Measurements from ENCODE around the gene SZRD1. TPM values are rescaled to one million over a fixed set of nuclear protein-coding genes. Genes with fewer than 3 reads are reported as not detected.
A peak's percentile ranks its signal among the peaks of the same experiment; 100 is the strongest.

The SZRD1 gene
- total and polyA plus RNA-seq, 2 donors (not counting 3 experiments of a cell fraction or from before 2014, with no cell fraction given), result 162 to 164 TPM

DNA sequence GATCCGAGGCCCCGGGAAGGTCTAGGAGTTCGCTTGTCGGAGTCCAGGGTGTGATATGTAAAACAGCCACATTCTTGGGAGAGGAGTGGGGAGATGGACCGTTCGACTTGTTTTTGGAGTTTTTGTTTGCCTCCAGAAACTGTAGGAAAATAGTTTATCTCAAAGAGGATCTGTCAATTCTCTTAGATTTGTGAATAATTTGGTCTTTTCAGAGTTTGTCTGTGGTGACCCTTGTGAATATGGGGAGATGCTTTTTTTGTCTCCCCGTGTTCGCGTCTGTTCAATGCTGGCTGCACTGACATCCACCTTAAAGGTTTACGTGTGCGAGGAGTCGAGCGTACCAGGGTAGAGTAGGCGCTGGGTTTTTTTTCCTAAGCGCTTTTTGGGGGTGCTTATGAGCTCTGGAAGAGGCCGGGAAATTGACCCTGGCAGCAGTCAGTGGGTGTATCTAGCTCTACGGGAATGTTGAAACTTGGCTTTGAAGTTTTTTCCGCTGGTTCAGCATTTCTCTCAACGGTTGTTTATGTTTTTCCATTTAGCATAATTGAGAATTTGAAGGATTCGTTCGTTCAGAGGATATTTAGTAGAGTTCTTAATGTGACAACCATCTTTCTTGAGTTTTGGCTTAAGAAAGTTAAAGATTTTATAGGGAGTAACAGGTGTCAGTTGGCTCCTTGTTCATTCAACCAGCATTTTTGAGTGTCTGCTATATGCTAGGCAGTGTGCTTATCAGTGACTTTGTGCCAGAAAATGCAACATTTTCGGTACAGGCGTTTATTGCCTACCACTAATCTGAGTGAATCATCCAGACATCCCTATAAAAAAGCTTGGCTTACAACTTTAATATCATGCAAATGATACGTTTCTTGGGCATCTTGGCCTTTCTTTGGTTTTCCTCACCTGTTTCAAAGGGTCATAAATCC, 1.2 kb downstream of the SZRD1 start:
- H3K4me1 ChIP-seq (ENCODE audit: control insufficient read depth, extremely low read depth, insufficient read depth, low read length), result peaks cover 34% of the 10 kb centered on the region
- dilution Hi-C loops (cut with MboI; ENCODE audit: extremely low pct_ligation_motif_present, low sequenced_read_pairs), result no loop called here

GRCh38 chr1:16369821-16370220, 2.8 kb downstream of the SZRD1 start:
- dilution Hi-C loops (cut with MboI; ENCODE audit: extremely low pct_ligation_motif_present, low sequenced_read_pairs), result no loop called here
- no peaks in the 10 kb centered on the region for H3K27me3 ChIP-seq (ENCODE audit: control insufficient read depth in 2 of 2, insufficient read depth in 2 of 2, low read length in 2 of 2)
- H3K9ac ChIP-seq (replicated peaks; ENCODE audit: extremely low read depth, insufficient read depth, low read length), result no peak overlapping the region
- no peak overlapping the region for H3K4me2 ChIP-seq (ENCODE audit: insufficient read depth, low read length)
- no peaks in the 10 kb centered on the region for H3K9me1 ChIP-seq (replicated peaks; ENCODE audit: control insufficient read depth, extremely low read depth, insufficient read depth, low read length)
- no peak overlapping the region for H3K4me3 ChIP-seq (replicated peaks in 1 of 3; ENCODE audit: insufficient read depth in 1 of 3, low read depth in 1 of 3, low read length in 3 of 3)
- H3K4me1 ChIP-seq (ENCODE audit: control insufficient read depth, extremely low read depth, insufficient read depth, low read length), result peaks cover 47% of the 10 kb centered on the region
- BruUV-seq (replicated peaks), result no TSS peak
- TF ChIP-seq FOS (IDR thresholded peaks at IDR 0.05; ENCODE audit: borderline replicate concordance, insufficient read depth, low read length) (no peak), MYC (IDR thresholded peaks at IDR 0.05; ENCODE audit: low read depth, low read length) (no peak), GATA2 (IDR thresholded peaks at IDR 0.05; ENCODE audit: insufficient read depth, insufficient read length, low read depth, low read length) (no peak), JUN (IDR thresholded peaks at IDR 0.05; ENCODE audit: borderline replicate concordance, insufficient read depth, insufficient read length, low read depth) (no peak), POLR2A (IDR thresholded peaks at IDR 0.05; ENCODE audit: low read depth, low read length) (no peak), EZH2 (IDR thresholded peaks at IDR 0.05; ENCODE audit: borderline replicate concordance, low read depth, low read length, severe bottlenecking) (no peak), POLR2AphosphoS5 (IDR thresholded peaks at IDR 0.05; ENCODE audit: insufficient read depth, low read depth, low read length) (no peak), MAX (IDR thresholded peaks at IDR 0.05; ENCODE audit: insufficient read depth, insufficient read length) (no peak)
- TF ChIP-seq, protein P1, sequence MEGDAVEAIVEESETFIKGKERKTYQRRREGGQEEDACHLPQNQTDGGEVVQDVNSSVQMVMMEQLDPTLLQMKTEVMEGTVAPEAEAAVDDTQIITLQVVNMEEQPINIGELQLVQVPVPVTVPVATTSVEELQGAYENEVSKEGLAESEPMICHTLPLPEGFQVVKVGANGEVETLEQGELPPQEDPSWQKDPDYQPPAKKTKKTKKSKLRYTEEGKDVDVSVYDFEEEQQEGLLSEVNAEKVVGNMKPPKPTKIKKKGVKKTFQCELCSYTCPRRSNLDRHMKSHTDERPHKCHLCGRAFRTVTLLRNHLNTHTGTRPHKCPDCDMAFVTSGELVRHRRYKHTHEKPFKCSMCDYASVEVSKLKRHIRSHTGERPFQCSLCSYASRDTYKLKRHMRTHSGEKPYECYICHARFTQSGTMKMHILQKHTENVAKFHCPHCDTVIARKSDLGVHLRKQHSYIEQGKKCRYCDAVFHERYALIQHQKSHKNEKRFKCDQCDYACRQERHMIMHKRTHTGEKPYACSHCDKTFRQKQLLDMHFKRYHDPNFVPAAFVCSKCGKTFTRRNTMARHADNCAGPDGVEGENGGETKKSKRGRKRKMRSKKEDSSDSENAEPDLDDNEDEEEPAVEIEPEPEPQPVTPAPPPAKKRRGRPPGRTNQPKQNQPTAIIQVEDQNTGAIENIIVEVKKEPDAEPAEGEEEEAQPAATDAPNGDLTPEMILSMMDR (IDR thresholded peaks at IDR 0.05; ENCODE audit: extremely low read depth in 1 of 2, insufficient read depth in 1 of 2, low read depth in 1 of 2, low read length in 2 of 2), result no peak
- CTCF ChIA-PET, result interaction anchor here (1.0 kb wide), 1 partner anchor 11 kb away, joined by 3 read pairs; no protein-coding TSS in a partner anchor
- POLR2A ChIA-PET, result no interaction called here
- DNase-seq (ENCODE audit: low read depth, low spot score), result no peak
- FAIRE-seq, result no peak
- no peaks in the 10 kb centered on the region for H4K20me1 ChIP-seq (replicated peaks; ENCODE audit: control insufficient read depth, extremely low read depth, insufficient read depth, low read length)
- no peaks in the 10 kb centered on the region for H3K9me3 ChIP-seq (replicated peaks; ENCODE audit: control insufficient read depth, insufficient read depth, low read length)
- H2AFZ ChIP-seq (ENCODE audit: low read depth, low read length), result no peak overlapping the region
- no peak overlapping the region for H3K27ac ChIP-seq (ENCODE audit: insufficient read depth, low read depth, low read length)
- intact Hi-C loops (cut with micrococcal nuclease), result loop anchor here (5.0 kb wide), 2 partner anchors 127 to 142 kb away; partner anchors contain the start of gene RNU1-1
- no peaks in the 10 kb centered on the region for H3K36me3 ChIP-seq (ENCODE audit: control insufficient read depth in 2 of 2, extremely low read depth in 1 of 2, insufficient read depth in 2 of 2, low read length in 2 of 2)
- H3K79me2 ChIP-seq (ENCODE audit: control insufficient read depth, insufficient read depth, low read length), result peaks cover 65% of the 10 kb centered on the region

More for the DNA sequence above, 1.2 kb downstream of the SZRD1 start:
- no peak for FAIRE-seq
- peak; percentile 37 for DNase-seq (ENCODE audit: low read depth, low spot score)
- Histone ChIP-seq H2AFZ (ENCODE audit: low read depth, low read length) (no peak overlapping the region), H4K20me1 (replicated peaks; ENCODE audit: control insufficient read depth, extremely low read depth, insufficient read depth, low read length) (no peaks in the 10 kb centered on the region), H3K27ac (ENCODE audit: insufficient read depth, low read depth, low read length) (peak overlapping the region; percentile 85), H3K9me3 (replicated peaks; ENCODE audit: control insufficient read depth, insufficient read depth, low read length) (no peaks in the 10 kb centered on the region), H3K36me3 (ENCODE audit: control insufficient read depth in 2 of 2, extremely low read depth in 1 of 2, insufficient read depth in 2 of 2, low read length in 2 of 2) (no peaks in the 10 kb centered on the region), H3K27me3 (ENCODE audit: control insufficient read depth in 2 of 2, insufficient read depth in 2 of 2, low read length in 2 of 2) (no peaks in the 10 kb centered on the region), H3K79me2 (ENCODE audit: control insufficient read depth, insufficient read depth, low read length) (peaks cover 51% of the 10 kb centered on the region), H3K9ac (replicated peaks; ENCODE audit: extremely low read depth, insufficient read depth, low read length) (peak overlapping the region; percentile 95), H3K4me2 (ENCODE audit: insufficient read depth, low read length) (peak overlapping the region; percentile 80), H3K9me1 (replicated peaks; ENCODE audit: control insufficient read depth, extremely low read depth, insufficient read depth, low read length) (no peaks in the 10 kb centered on the region), H3K4me3 (replicated peaks in 1 of 3; ENCODE audit: insufficient read depth in 1 of 3, low read depth in 1 of 3, low read length in 3 of 3) (peak overlapping the region; percentile 79 to 94 (median 88))
- CTCF ChIA-PET, result interaction anchor here (1.0 to 3.0 kb wide), 5 partner anchors 18 to 72 kb away, joined by 3 to 19 read pairs (median 5); partner anchors contain the start of gene NECAP2
- intact Hi-C loops (cut with micrococcal nuclease), result loop anchor here (1.0 to 2.0 kb wide), 4 partner anchors 7 to 223 kb away; partner anchors contain the start of gene NECAP2
- BruUV-seq (replicated peaks), result TSS peak; percentile 23
- TF ChIP-seq POLR2A (IDR thresholded peaks at IDR 0.05; ENCODE audit: low read depth, low read length) (no peak), FOS (IDR thresholded peaks at IDR 0.05; ENCODE audit: borderline replicate concordance, insufficient read depth, low read length) (peak; percentile 17)
- POLR2A ChIA-PET, result interaction anchor here (0.7 to 1.0 kb wide), 3 partner anchors 17 to 295 kb away, joined by 3 to 4 read pairs (median 3); partner anchors contain the start of gene FAM131C

Measured in endothelial cell of umbilical vein (primary cell).